Activated CD4-positive, alpha-beta T cell treated with anti-CD3 and anti-CD28 coated beads, Interleukin-2, amount 10 ng/mL, durations not matched to agents 24 days and 14 days (primary cell): ENCODE data around the gene GNAQ. TPM values are rescaled to one million over a fixed set of nuclear protein-coding genes. Genes with fewer than 3 reads are reported as not detected.
A peak's percentile ranks its signal among the peaks of the same experiment; 100 is the strongest.
"Not testable (repeated sequence)": the region's sequence is repeated elsewhere in the genome, so short reads cannot be mapped to it uniquely, and the experiment has no call there.

Experiments used
- DNase-seq: peaks from one replicate; pipeline ENCODE4 v3.0.0; 2022
- H3K27ac Mint-ChIP-seq: one replicate; pipeline ENCODE4 v1.8.0; 2022; ENCODE audit warnings: mild to moderate bottlenecking, mixed read lengths
- H3K27me3 Mint-ChIP-seq: one replicate; pipeline ENCODE4 v1.8.0; 2022; ENCODE audit warnings: mixed read lengths
- H3K36me3 Mint-ChIP-seq: one replicate; pipeline ENCODE4 v1.8.0; 2022; ENCODE audit warnings: low read depth, mild to moderate bottlenecking, mixed read lengths
- H3K4me1 Mint-ChIP-seq: one replicate; pipeline ENCODE4 v1.8.0; 2021; ENCODE audit warnings: mixed read lengths
- H3K4me3 Mint-ChIP-seq: one replicate; pipeline ENCODE4 v1.8.0; 2022; ENCODE audit warnings: mild to moderate bottlenecking, moderate library complexity, mixed read lengths
- H3K9me3 Mint-ChIP-seq: one replicate; pipeline ENCODE4 v1.8.0; 2021; ENCODE audit warnings: mixed read lengths
- intact Hi-C: fragments of 100-400 bp; cut with micrococcal nuclease; formaldehyde crosslinking; loops from one replicate; pipeline ENCODE4 v1.15.1; 2023
- total RNA-seq: library from RNA; stranded (reverse); gene quantifications from 2 replicates; pipeline ENCODE4 v1.2.3, GENCODE V29; 2022

The GNAQ gene
- total RNA-seq = 22.7 and 26.3 TPM in 2 replicates

DNA sequence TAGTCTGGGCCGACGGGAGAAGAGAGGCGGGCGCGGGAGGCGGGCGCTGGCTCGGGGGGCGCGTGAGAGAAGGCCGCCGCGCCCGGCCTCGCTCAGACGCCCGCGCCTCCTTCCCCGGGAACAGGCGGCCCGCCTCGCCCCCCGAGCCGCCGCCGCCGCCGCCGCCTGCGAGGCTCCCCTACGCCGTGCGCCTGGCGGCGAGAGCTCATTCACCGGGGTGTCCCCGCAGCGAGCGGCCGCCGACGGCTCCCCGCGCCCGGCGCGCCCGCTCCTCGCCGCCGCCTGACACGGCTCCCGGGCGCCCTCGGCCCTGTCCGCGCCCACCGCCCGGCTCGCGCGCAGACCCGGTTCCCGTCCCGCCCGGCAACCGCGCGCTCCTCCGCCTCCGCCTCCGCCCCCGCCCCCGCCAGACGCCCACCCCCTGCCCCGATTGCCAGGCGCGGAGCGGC lies at the start of gene GNAQ:
TSS of gene GNAQ (minus strand) at position 368 of the 449 bp plus-strand sequence. CDS start 576 bp downstream, outside the sequence.
- Mint-ChIP-seq H3K9me3 (no peaks in the 10 kb centered on the region), H3K4me1 (peaks cover 52% of the 10 kb centered on the region), H3K36me3 (peaks cover 5% of the 10 kb centered on the region), H3K27me3 (peaks cover 2% of the 10 kb centered on the region), H3K27ac (peak within 1 kb of the TSS; percentile 98), H3K4me3 (peak within 1 kb of the TSS; percentile 99)
- no peak for DNase-seq
- intact Hi-C loops = loop anchor here (2.0 to 10.0 kb wide), 6 partner anchors 21 to 854 kb away; partner anchors contain the start of genes CEP78, PSAT1 and VPS13A

DNA sequence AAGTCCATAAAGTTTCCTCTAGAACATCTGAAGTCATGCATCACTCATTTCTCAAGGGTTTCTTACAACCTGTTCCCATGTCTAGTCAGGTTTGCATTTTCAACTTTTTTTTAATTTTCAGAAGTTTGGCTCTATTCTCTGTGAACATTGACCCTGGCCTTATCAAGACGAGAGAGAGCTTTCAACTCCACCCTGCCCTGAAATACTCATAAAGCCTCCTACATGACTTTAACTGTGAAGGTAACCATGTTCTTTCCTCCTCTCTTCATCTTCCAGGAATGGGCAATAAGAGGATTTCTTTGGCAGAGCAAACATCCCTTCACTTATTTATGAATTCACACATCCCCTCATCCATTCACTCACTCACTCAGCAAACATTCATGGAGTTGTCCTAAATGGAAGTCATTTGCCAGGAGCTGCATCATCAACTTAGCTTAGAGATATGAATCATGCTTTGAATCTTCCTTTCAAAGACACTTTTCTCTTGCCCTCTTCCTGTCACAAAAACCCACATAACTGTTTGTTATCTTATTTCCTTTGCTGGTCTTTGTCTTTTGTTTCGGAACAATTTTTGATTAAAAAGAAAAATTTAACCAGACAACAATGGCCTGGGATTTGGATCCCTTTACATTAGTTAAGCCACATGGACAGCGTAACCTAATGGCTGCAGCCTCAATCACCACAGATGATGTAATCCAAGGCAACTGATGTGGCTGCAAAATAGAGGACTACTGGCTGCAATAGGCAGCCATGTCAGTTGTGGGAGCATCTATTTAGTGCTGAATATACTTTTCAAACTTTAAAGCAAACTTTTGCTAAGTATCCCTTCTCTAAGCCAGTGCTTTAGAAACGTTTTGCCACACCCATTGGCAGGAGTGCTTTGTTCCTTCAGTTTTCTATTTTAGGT lies 43.0 kb upstream of the GNAQ start:
- peak; percentile 74 for DNase-seq
- Mint-ChIP-seq H3K9me3 (peaks cover 32% of the 10 kb centered on the region), H3K4me3 (peak overlapping the region; percentile 53), H3K27me3 (no peaks in the 10 kb centered on the region), H3K36me3 (peaks cover 14% of the 10 kb centered on the region), H3K27ac (peak overlapping the region; percentile 73), H3K4me1 (peaks cover 46% of the 10 kb centered on the region)
- intact Hi-C loops = loop anchor here (5.0 kb wide), 1 partner anchor 43 kb away; no protein-coding TSS in a partner anchor

DNA sequence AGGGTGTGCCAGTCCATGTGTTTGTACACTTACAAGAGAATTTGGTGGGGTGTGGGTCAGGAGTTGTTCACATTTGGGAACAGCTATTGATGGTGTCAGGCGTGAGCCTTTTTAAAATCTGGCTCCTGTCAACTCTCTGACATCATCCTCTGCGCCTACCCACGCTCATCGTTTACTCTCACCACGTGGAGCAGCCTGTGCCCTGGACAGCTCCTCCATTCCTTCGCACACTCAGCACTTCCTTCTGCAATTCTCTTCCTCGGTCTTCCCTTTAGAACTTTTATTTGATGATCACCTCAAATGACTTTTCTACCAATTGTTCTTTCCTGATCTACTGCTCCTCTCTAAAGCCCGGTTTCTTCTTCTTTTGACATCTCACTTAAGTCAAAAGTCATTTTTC lies 42.1 kb upstream of the GNAQ start:
- intact Hi-C loops = loop anchor here (5.0 kb wide), 1 partner anchor 44 kb away; no protein-coding TSS in a partner anchor
- Mint-ChIP-seq H3K9me3 (peaks cover 30% of the 10 kb centered on the region), H3K27me3 (no peaks in the 10 kb centered on the region), H3K4me1 (peaks cover 46% of the 10 kb centered on the region), H3K36me3 (peaks cover 13% of the 10 kb centered on the region), H3K27ac (peak overlapping the region; percentile 26), H3K4me3 (peak overlapping the region; percentile 53)
- no peak for DNase-seq

DNA sequence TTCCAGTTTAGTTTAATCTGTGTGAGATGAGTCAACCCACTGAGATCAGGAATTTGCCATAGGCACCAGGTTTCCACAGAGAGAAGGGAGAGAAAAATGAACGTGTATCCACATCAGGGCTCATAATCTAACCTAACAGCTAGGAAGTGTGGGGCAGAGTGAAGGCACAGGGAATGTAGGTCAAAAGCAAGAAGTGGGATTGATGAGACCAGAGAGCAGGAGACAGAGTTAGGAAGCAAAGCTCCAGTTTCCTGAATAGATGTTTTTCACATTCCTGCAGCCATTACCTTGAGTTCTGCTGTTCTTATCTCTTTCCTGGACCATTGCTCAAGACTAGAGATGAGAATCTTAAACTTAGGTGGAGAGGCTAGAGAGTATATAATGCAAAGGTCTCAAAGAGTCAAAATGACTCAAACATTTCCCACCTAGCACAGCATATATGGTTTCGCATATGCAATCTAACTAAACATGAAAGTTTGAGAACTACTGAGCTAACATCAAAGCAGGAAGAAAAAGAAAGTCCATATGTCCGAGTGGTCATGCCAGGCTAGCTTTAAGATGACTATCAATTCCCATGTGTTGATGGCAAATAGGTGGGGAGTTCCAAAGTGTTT lies 41.1 kb upstream of the GNAQ start:
- peaks cover 28% of the 10 kb centered on the region for H3K9me3 Mint-ChIP-seq
- H3K4me1 Mint-ChIP-seq = peaks cover 46% of the 10 kb centered on the region
- no peak for DNase-seq
- H3K27ac Mint-ChIP-seq = no peak overlapping the region
- H3K27me3 Mint-ChIP-seq = no peaks in the 10 kb centered on the region
- intact Hi-C loops = loop anchor here (5.0 kb wide), 1 partner anchor 45 kb away; no protein-coding TSS in a partner anchor
- H3K4me3 Mint-ChIP-seq = no peak overlapping the region
- H3K36me3 Mint-ChIP-seq = peaks cover 11% of the 10 kb centered on the region

DNA sequence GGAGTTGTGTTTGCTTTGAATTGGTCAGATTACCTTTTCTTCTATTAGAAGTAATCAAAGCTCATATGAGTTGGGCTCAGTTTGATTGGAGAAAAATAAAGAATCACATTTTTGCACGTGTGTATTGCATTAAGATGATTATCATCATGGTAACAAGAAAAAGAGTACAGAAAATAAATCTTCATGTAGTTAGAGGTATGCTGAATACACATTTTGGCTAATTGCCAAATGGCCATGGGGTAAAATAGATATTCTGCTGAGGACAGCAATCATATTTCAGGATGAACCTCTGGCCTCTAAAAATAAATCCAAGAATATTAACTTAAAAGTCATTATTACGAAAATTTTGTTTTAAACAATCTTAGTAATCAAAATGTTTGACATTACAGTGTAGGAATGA lies 38.9 kb upstream of the GNAQ start:
- no peak for DNase-seq
- H3K9me3 Mint-ChIP-seq = peaks cover 33% of the 10 kb centered on the region
- peaks cover 7% of the 10 kb centered on the region for H3K36me3 Mint-ChIP-seq
- no peak overlapping the region for H3K27ac Mint-ChIP-seq
- H3K4me3 Mint-ChIP-seq = no peak overlapping the region
- intact Hi-C loops = loop anchor here (5.0 kb wide), 1 partner anchor 47 kb away; no protein-coding TSS in a partner anchor
- peaks cover 29% of the 10 kb centered on the region for H3K4me1 Mint-ChIP-seq
- no peaks in the 10 kb centered on the region for H3K27me3 Mint-ChIP-seq

DNA sequence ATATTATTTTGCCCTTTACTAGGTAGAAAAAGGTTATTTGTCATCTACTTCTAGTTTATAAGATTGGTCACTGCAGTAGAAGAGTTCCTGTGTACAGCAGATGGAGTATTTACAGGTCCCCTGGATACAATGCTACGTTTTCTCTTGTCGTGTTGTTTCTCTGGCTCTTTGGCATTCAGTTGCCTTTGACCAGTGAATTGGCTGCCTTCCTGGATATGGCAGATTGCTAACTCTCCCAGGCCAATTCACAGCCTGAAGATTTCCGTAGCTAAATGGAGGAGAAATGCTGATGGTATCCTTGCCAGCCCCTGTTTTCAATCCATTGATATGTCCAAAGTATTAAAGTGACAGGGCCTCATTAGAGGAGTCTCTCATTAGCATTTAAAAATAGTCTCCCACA lies 32.5 kb upstream of the GNAQ start:
- intact Hi-C loops = no loop called here
- Mint-ChIP-seq H3K27ac (no peak overlapping the region), H3K4me3 (no peak overlapping the region), H3K4me1 (peaks cover 5% of the 10 kb centered on the region), H3K9me3 (peaks cover 25% of the 10 kb centered on the region), H3K36me3 (peaks cover 5% of the 10 kb centered on the region), H3K27me3 (peaks cover 1% of the 10 kb centered on the region)
- no peak for DNase-seq

DNA sequence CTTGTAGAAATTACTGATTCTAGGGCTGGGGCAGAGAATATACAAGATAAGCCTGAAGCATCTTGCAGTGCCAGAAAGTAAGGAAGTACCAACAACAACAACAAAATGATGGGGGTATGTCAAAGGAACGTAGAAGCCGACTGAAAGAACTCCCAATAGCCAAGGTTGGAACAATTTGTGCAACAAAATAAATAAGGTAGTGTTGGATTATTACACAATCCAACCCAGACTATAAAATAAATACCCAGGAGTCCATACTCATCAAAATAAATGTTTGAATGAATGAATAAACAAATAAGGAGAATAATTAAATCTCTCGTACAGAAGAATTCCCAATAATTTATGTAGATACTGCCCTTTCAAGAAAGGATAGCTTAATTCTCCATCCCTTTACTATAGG lies 31.1 kb upstream of the GNAQ start:
- no peak overlapping the region for H3K27ac Mint-ChIP-seq
- intact Hi-C loops = no loop called here
- H3K36me3 Mint-ChIP-seq = peaks cover 3% of the 10 kb centered on the region
- H3K27me3 Mint-ChIP-seq = peaks cover 7% of the 10 kb centered on the region
- peaks cover 24% of the 10 kb centered on the region for H3K9me3 Mint-ChIP-seq
- H3K4me1 Mint-ChIP-seq = peaks cover 5% of the 10 kb centered on the region
- no peak for DNase-seq
- H3K4me3 Mint-ChIP-seq = no peak overlapping the region

DNA sequence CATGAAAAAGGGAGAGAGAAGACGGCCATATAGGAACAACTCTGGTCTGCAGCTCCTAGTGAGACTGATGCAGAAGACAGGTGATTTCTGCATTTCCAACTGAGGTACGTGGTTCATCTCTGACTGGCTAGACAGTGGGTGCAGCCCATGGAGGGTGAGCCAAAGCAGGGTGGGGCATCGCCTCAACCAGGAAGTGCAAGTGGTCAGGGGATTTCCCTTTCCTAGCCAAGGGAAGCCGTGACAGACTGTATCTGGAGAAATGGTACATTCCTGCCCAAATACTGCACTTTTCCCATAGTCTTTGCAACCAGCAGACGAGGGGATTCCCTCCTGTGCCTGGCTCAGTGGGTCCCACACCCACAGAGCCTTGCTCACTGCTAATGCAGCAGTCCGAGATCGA lies 22.6 kb upstream of the GNAQ start:
- peak overlapping the region; percentile 39 for H3K27ac Mint-ChIP-seq
- peaks cover 25% of the 10 kb centered on the region for H3K9me3 Mint-ChIP-seq
- DNase-seq = peak; percentile 82
- intact Hi-C loops, H3K36me3 Mint-ChIP-seq: not testable (repeated sequence)
- peaks cover 34% of the 10 kb centered on the region for H3K27me3 Mint-ChIP-seq
- H3K4me3 Mint-ChIP-seq = peak overlapping the region; percentile 40
- peaks cover 21% of the 10 kb centered on the region for H3K4me1 Mint-ChIP-seq

DNA sequence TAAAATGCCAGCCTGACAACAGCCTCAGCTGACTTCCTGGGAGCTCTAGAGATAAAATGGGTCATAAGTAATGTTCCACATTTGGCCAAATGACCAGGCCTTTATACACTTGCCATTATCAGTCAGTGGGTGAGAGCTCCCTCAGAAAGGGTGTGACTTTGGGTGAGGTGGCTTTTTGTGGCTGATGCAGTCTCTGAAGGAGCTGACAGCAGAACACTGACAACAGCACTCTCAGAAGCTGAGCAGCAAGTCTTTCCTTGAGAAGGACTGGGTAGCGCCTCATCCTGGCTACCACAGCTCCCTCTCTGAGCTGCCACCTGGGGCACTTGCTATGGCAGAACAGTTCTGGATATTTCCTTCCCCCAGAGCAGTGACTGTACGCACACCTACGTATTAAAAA lies 22.0 kb upstream of the GNAQ start:
- DNase-seq = peak; percentile 64
- H3K4me1 Mint-ChIP-seq = peaks cover 21% of the 10 kb centered on the region
- H3K27ac Mint-ChIP-seq = no peak overlapping the region
- peaks cover 8% of the 10 kb centered on the region for H3K36me3 Mint-ChIP-seq
- peaks cover 37% of the 10 kb centered on the region for H3K27me3 Mint-ChIP-seq
- intact Hi-C loops = no loop called here
- peak overlapping the region; percentile 40 for H3K4me3 Mint-ChIP-seq
- peaks cover 21% of the 10 kb centered on the region for H3K9me3 Mint-ChIP-seq

DNA sequence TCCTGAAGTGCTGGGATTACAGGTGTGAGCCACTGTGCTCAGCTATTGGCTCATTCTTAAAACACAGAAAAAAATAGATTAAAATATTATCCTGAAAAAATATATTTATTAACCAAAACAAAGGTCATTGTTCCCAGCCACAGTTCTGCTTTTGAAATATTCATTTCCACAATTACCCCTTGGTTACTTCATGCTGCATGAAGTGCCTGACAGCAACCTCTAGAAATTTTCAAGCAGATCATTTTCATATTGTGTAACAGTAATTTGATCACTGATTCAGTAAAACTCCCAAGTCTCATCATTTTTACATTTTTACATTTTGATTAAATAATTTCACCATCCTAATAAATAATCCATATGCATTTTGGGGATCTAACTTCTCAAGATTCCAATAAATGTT lies 18.8 kb upstream of the GNAQ start:
- no peak for DNase-seq
- Mint-ChIP-seq H3K4me1 (peaks cover 23% of the 10 kb centered on the region), H3K27ac (no peak overlapping the region), H3K9me3 (peaks cover 11% of the 10 kb centered on the region), H3K27me3 (peaks cover 30% of the 10 kb centered on the region), H3K4me3 (no peak overlapping the region), H3K36me3 (peaks cover 6% of the 10 kb centered on the region)
- intact Hi-C loops = no loop called here

DNA sequence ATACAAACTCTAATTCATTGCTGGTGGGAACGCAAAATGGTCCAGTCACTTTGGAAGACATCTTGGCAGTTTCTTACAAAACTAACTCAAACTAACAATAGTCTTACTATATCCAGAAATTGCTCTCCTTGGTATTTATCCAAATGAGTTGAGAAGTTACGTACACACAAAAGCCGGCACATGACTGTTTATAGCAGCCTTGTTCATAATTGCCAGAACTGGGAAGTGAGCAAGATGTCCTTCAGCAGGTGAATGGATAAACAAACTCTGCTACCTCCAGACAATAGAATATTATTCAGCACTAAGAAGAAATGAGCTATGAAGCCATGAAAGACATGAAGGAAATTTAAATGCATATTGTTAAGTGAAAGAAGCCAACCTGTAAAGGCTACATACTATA lies 17.9 kb upstream of the GNAQ start:
- no peak for DNase-seq
- no peak overlapping the region for H3K27ac Mint-ChIP-seq
- peaks cover 5% of the 10 kb centered on the region for H3K36me3 Mint-ChIP-seq
- intact Hi-C loops = no loop called here
- H3K27me3 Mint-ChIP-seq = peaks cover 31% of the 10 kb centered on the region
- no peak overlapping the region for H3K4me3 Mint-ChIP-seq
- H3K4me1 Mint-ChIP-seq = peaks cover 21% of the 10 kb centered on the region
- peaks cover 8% of the 10 kb centered on the region for H3K9me3 Mint-ChIP-seq

DNA sequence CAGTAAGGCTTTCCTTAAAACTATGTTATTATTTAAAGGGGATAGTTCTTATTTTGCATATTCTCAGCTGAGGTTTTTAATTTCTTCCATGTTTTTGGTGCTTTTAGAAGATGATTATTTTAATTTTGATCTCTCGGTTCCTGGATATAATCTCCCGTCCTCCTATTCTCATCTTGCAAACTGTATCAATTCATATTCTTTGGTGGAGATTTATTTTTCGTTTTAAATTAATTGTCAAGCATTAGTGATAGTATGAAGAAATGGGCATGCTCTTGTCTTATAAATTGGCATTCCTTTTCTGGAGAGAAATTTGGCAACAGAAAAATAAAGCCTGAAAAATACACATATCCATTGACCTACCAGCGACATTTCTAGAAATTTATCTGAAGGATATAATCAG lies 15.5 kb upstream of the GNAQ start:
- H3K4me1 Mint-ChIP-seq = peaks cover 6% of the 10 kb centered on the region
- H3K4me3 Mint-ChIP-seq = no peak overlapping the region
- no peak overlapping the region for H3K27ac Mint-ChIP-seq
- H3K27me3 Mint-ChIP-seq = peaks cover 27% of the 10 kb centered on the region
- intact Hi-C loops = no loop called here
- no peak for DNase-seq
- H3K36me3 Mint-ChIP-seq = no peaks in the 10 kb centered on the region
- peaks cover under 1% of the 10 kb centered on the region for H3K9me3 Mint-ChIP-seq

DNA sequence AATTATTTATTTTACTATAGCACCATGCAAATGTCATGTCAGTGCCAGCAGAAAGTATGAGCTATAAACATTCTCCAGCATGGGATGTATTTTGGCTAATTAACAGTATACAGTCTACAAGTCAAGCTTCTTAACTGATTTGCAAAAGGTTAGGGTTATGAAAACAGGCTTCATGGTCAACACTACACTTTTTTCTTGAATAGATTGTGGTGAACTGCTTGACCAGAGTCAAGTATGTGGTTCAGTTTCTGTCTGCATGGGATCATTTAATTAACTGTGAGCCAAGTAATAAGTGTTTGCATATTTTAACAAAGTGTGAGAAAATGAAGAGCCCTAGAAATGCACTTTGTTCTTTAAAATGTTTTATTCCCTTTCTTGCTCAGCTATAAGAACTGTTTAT lies 14.5 kb upstream of the GNAQ start:
- no peak overlapping the region for H3K4me3 Mint-ChIP-seq
- H3K9me3 Mint-ChIP-seq = no peaks in the 10 kb centered on the region
- H3K27ac Mint-ChIP-seq = no peak overlapping the region
- intact Hi-C loops = no loop called here
- H3K27me3 Mint-ChIP-seq = peaks cover 28% of the 10 kb centered on the region
- peaks cover 5% of the 10 kb centered on the region for H3K4me1 Mint-ChIP-seq
- DNase-seq = no peak
- H3K36me3 Mint-ChIP-seq = no peaks in the 10 kb centered on the region

DNA sequence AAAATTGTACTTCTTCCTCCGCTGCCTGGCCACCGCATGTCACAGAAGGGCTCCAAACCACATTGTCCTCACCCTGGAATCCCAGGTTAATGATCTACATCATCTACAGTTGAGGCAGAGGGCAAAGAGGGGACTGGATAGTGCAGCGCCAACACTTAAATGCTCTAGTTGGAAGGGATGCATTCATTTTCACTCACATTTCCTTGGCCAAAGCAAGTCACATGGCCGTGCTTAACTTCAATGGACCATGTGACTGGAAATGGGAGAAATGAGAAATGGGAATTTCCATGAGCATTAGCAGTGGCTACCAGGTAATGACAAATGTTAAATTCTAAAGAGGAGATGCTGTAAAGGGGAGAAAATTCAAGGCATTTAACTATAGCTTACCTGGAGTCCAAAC lies 13.3 kb upstream of the GNAQ start:
- H3K36me3 Mint-ChIP-seq = no peaks in the 10 kb centered on the region
- H3K4me1 Mint-ChIP-seq = peaks cover 5% of the 10 kb centered on the region
- DNase-seq = no peak

More for the DNA sequence above, 13.3 kb upstream of the GNAQ start:
- H3K4me3 Mint-ChIP-seq = no peak overlapping the region
- no peak overlapping the region for H3K27ac Mint-ChIP-seq
- intact Hi-C loops = no loop called here
- H3K27me3 Mint-ChIP-seq = peaks cover 37% of the 10 kb centered on the region
- H3K9me3 Mint-ChIP-seq = no peaks in the 10 kb centered on the region
